Activated B cell treated with CpG ODN at 0.5 μM for 24 hours (primary cell): ENCODE results near the gene SLTM. TPM values are rescaled to one million over a fixed set of nuclear protein-coding genes. Genes with fewer than 3 reads are reported as not detected.
"Not testable (repeated sequence)": the region's sequence is repeated elsewhere in the genome, so short reads cannot be mapped to it uniquely, and the experiment has no call there.

Experiments used
- ATAC-seq: fragments of 200-7000 bp; cut with Tn5 transposase; one replicate; pipeline ENCODE4 v1.10.0; 2021; ENCODE audit warnings: low read depth, mild to moderate bottlenecking, moderate library complexity
- CTCF ChIA-PET: fragments of 350-600 bp; sonication (Branson Sonifier 250); formaldehyde crosslinking; loops from one replicate; lab custom pipeline; 2021; ENCODE audit warnings: antibody characterized with exemption; lab: Charles Lee
- POLR2A ChIA-PET: fragments of 350-600 bp; sonication (Branson Sonifier 250); formaldehyde crosslinking; loops from one replicate; lab custom pipeline; 2021; ENCODE audit warnings: antibody characterized with exemption; lab: Charles Lee
- DNase-seq: peaks from one replicate; pipeline ENCODE4 v3.0.0; 2022
- H3K27ac Mint-ChIP-seq: one replicate; pipeline ENCODE4 v1.8.0; 2020; ENCODE audit warnings: mixed read lengths
- H3K27me3 Mint-ChIP-seq: one replicate; pipeline ENCODE4 v1.8.0; 2021; ENCODE audit warnings: mixed read lengths
- H3K36me3 Mint-ChIP-seq: one replicate; pipeline ENCODE4 v1.8.0; 2021; ENCODE audit warnings: low read depth, mixed read lengths
- H3K4me1 Mint-ChIP-seq: one replicate; pipeline ENCODE4 v1.8.0; 2021; ENCODE audit warnings: mixed read lengths
- H3K4me3 Mint-ChIP-seq: one replicate; pipeline ENCODE4 v1.8.0; 2020; ENCODE audit warnings: mild to moderate bottlenecking, mixed read lengths
- H3K9me3 Mint-ChIP-seq: one replicate; pipeline ENCODE4 v1.8.0; 2020; ENCODE audit warnings: mixed read lengths
- CTCF ChIP-seq: fragments of 200-600 bp; IDR thresholded peaks from one replicate; pipeline ENCODE4 v1.8.0; 2022; ENCODE audit warnings: antibody characterized with exemption, mild to moderate bottlenecking
- intact Hi-C: fragments of 100-400 bp; cut with micrococcal nuclease; formaldehyde crosslinking; loops from one replicate; pipeline ENCODE4 v1.15.1; 2024
- total RNA-seq: library from RNA; stranded (reverse); gene quantifications from 2 replicates; pipeline ENCODE4 v1.2.3, GENCODE V29; 2022

The SLTM gene
- total RNA-seq, 1 donor from 2014 or later: 159 TPM

- intact Hi-C loops: no loop called here
- Mint-ChIP-seq H3K36me3 (peaks cover 90% of the 10 kb centered on the region), H3K27ac (no peak overlapping the region), H3K4me3 (no peak overlapping the region), H3K9me3 (no peaks in the 10 kb centered on the region), H3K4me1 (no peaks in the 10 kb centered on the region), H3K27me3 (no peaks in the 10 kb centered on the region)
- TF ChIP-seq CTCF: no peak
- ATAC-seq (no peak), DNase-seq (no peak)
- ChIA-PET CTCF (no interaction called here), POLR2A (no interaction called here)
Observed at GRCh38 chr15:58889363-58889762, 44.1 kb downstream of the SLTM start.

- intact Hi-C loops: no loop called here
Observed at GRCh38 chr15:58886921-58887320, 46.6 kb downstream of the SLTM start.

DNA sequence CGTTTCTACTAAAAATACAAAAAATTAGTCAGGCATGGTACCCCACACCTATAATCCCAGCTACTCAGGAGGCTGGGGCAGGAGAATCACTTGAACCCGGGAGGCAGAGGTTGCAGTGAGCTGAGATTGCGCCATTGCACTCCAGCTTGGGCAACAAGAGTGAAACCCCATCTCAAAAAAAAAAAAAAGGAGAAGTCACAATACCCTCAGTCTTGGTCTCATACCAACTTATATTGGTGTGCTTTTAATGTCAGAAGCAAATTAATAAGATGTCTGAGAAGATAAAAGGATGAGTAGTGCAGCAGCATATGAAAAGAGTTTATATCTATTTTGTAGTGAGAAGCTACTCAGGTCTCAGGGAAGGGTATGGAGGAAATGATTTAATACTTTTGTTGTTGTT, 49.6 kb downstream of the SLTM start:
- H3K27ac Mint-ChIP-seq, H3K4me1 Mint-ChIP-seq, H3K4me3 Mint-ChIP-seq, POLR2A ChIA-PET, ATAC-seq, H3K27me3 Mint-ChIP-seq, DNase-seq, H3K9me3 Mint-ChIP-seq, intact Hi-C loops, CTCF ChIA-PET: not testable (repeated sequence)
- peaks cover 91% of the 10 kb centered on the region for H3K36me3 Mint-ChIP-seq

More at GRCh38 chr15:58886921-58887320, 46.6 kb downstream of the SLTM start:
- Mint-ChIP-seq H3K36me3 (peaks cover 88% of the 10 kb centered on the region), H3K27me3 (no peaks in the 10 kb centered on the region), H3K4me3 (no peak overlapping the region), H3K27ac (no peak overlapping the region), H3K4me1 (no peaks in the 10 kb centered on the region), H3K9me3 (no peaks in the 10 kb centered on the region)
- ChIA-PET POLR2A (no interaction called here), CTCF (no interaction called here)
- ATAC-seq (no peak), DNase-seq (no peak)
- TF ChIP-seq CTCF: no peak

GRCh38 chr15:58882243-58882642, 51.2 kb downstream of the SLTM start:
- no peak for TF ChIP-seq CTCF
- Mint-ChIP-seq H3K36me3 (peaks cover 89% of the 10 kb centered on the region), H3K27me3 (no peaks in the 10 kb centered on the region), H3K9me3 (no peaks in the 10 kb centered on the region), H3K4me3 (no peak overlapping the region), H3K4me1 (no peaks in the 10 kb centered on the region), H3K27ac (no peak overlapping the region)
- DNase-seq (no peak), ATAC-seq (no peak)
- intact Hi-C loops: no loop called here
- ChIA-PET POLR2A (no interaction called here), CTCF (no interaction called here)

DNA sequence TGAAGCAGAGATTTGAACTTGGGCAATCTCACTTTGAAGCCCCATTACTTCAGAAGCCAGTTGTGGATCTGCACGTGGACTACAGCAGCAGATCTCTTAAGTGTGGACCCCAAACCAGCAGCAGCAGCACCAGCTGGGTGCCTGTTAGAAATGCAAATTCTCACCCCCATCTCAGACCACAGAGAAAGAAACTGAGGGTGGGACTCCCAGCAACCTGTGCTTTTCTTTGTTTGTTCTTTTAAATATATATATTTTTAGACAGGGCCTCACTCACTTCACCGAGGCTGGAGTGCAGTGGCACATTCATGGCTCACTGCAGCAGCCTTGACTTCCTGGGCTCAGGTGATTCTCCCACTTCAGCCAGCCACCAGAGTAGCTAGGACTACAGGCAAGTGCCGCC, 53.2 kb downstream of the SLTM start:
- ATAC-seq (no peak), DNase-seq (no peak)
- peaks cover 84% of the 10 kb centered on the region for H3K36me3 Mint-ChIP-seq
- TF ChIP-seq CTCF: no peak
- no peaks in the 10 kb centered on the region for H3K4me1 Mint-ChIP-seq
- CTCF ChIA-PET: interaction anchor here (0.8 kb wide), 1 partner anchor 109 kb away, joined by 3 read pairs; the partner anchor contains the start of gene MINDY2
- POLR2A ChIA-PET: interaction anchor here (0.6 kb wide), 1 partner anchor 78 kb away, joined by 4 read pairs; no protein-coding TSS in a partner anchor
- H3K9me3 Mint-ChIP-seq: no peaks in the 10 kb centered on the region
- H3K27ac Mint-ChIP-seq: no peak overlapping the region
- intact Hi-C loops: no loop called here
- no peak overlapping the region for H3K4me3 Mint-ChIP-seq
- H3K27me3 Mint-ChIP-seq: no peaks in the 10 kb centered on the region
